Measurements from ENCODE around the gene LARGE1. TPM values are rescaled to one million over a fixed set of nuclear protein-coding genes. Genes with fewer than 3 reads are reported as not detected.

The LARGE1 gene
- total RNA-seq, 1 experiment from 2014 or later, result 2.5 TPM

DNA sequence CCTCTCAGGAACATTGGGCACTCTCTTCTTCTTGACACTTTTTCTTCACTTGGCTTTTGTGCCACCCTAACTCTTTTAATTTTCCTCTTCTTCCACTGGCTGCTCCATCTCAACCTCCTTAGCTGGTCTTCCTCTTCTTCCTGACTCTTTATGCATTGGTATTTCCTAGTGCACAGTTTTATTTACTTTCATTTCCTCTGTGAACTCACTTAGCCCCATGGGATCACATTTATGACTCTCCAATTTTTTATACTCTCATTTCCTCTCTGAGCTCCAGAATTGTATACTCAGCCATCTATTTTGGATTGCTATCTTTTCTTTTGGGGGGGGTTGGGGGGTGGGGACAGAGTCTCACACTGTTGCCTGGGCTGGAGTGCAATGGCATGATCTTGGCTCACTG, 38.5 kb upstream of the LARGE1 start:
- no peaks in the 10 kb centered on the region for H3K36me3 ChIP-seq (ENCODE audit: control insufficient read depth, insufficient read depth, low read length)
- ATAC-seq (no peak), DNase-seq (ENCODE audit: low read depth, low spot score) (no peak)
- no peak overlapping the region for H3K4me3 ChIP-seq (ENCODE audit: low read depth in 2 of 2, low read length in 2 of 2)
- POLR2A ChIA-PET, result no interaction called here
- BruUV-seq (replicated peaks), result no TSS peak
- H3K9me3 ChIP-seq (ENCODE audit: control insufficient read depth, insufficient read depth, low read depth, low read length), result no peaks in the 10 kb centered on the region
- in situ Hi-C loops (cut with HindIII; ENCODE audit: low pct_unique_long_range_greater_than_20kb, low sequenced_read_pairs), result no loop called here
- intact Hi-C loops (cut with micrococcal nuclease; ENCODE audit: unreplicated experiment), result no loop called here
- TF ChIP-seq, protein P1, sequence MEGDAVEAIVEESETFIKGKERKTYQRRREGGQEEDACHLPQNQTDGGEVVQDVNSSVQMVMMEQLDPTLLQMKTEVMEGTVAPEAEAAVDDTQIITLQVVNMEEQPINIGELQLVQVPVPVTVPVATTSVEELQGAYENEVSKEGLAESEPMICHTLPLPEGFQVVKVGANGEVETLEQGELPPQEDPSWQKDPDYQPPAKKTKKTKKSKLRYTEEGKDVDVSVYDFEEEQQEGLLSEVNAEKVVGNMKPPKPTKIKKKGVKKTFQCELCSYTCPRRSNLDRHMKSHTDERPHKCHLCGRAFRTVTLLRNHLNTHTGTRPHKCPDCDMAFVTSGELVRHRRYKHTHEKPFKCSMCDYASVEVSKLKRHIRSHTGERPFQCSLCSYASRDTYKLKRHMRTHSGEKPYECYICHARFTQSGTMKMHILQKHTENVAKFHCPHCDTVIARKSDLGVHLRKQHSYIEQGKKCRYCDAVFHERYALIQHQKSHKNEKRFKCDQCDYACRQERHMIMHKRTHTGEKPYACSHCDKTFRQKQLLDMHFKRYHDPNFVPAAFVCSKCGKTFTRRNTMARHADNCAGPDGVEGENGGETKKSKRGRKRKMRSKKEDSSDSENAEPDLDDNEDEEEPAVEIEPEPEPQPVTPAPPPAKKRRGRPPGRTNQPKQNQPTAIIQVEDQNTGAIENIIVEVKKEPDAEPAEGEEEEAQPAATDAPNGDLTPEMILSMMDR (IDR thresholded peaks at IDR 0.05), result no peak
- no peak for TF ChIP-seq POLR2AphosphoS5 (IDR thresholded peaks at IDR 0.05; ENCODE audit: low read depth, low read length)
- TF ChIP-seq TCF7L2 (IDR thresholded peaks at IDR 0.05; ENCODE audit: low read depth, low read length), result no peak
- no peak for TF ChIP-seq SIN3A (IDR thresholded peaks at IDR 0.05; ENCODE audit: borderline replicate concordance, insufficient read depth, low read depth, low read length)
- no peak for TF ChIP-seq REST (IDR thresholded peaks at IDR 0.05; ENCODE audit: insufficient read depth in 1 of 2, low read depth in 2 of 2, low read length in 1 of 2)
- H3K4me1 ChIP-seq (ENCODE audit: control insufficient read depth, insufficient read depth, low read length), result no peaks in the 10 kb centered on the region
- no peaks in the 10 kb centered on the region for H3K27me3 ChIP-seq (ENCODE audit: control insufficient read depth, insufficient read depth, low read length)
- CTCF ChIA-PET, result no interaction called here
- no peak overlapping the region for H3K27ac ChIP-seq (ENCODE audit: low read length)

DNA sequence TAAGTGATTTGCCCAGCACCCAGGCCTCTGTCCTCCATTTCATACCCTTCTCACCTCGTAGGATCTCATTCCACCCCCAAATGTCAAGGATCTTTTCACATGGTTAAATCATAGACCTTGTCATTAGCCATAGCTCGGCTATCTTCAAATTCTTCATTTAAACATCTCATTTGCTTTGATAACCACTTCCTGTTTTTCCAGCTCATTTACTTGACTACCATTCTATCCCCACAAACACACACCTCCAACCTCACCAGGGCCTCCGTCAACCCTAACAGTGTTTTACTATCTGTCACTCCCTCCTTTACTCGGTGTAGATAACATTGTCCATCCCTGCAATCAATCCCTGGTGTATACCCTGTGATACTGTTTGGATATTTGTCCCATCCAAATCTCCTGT, 36.8 kb upstream of the LARGE1 start:
- ChIA-PET POLR2A (no interaction called here), CTCF (no interaction called here)
- H3K27ac ChIP-seq (ENCODE audit: low read length), result no peak overlapping the region
- in situ Hi-C loops (cut with HindIII; ENCODE audit: low pct_unique_long_range_greater_than_20kb, low sequenced_read_pairs) (no loop called here), intact Hi-C loops (cut with micrococcal nuclease; ENCODE audit: unreplicated experiment) (no loop called here)
- no peak for ATAC-seq
- no peaks in the 10 kb centered on the region for H3K9me3 ChIP-seq (ENCODE audit: control insufficient read depth, insufficient read depth, low read depth, low read length)
- H3K4me1 ChIP-seq (ENCODE audit: control insufficient read depth, insufficient read depth, low read length), result no peaks in the 10 kb centered on the region
- BruUV-seq (replicated peaks), result no TSS peak
- no peaks in the 10 kb centered on the region for H3K36me3 ChIP-seq (ENCODE audit: control insufficient read depth, insufficient read depth, low read length)
- no peak overlapping the region for H3K4me3 ChIP-seq (ENCODE audit: low read depth in 2 of 2, low read length in 2 of 2)
- no peaks in the 10 kb centered on the region for H3K27me3 ChIP-seq (ENCODE audit: control insufficient read depth, insufficient read depth, low read length)
- no peak for DNase-seq (ENCODE audit: low read depth, low spot score)
- TF ChIP-seq REST (IDR thresholded peaks at IDR 0.05; ENCODE audit: insufficient read depth in 1 of 2, low read depth in 2 of 2, low read length in 1 of 2) (no peak), TCF7L2 (IDR thresholded peaks at IDR 0.05; ENCODE audit: low read depth, low read length) (no peak), SIN3A (IDR thresholded peaks at IDR 0.05; ENCODE audit: borderline replicate concordance, insufficient read depth, low read depth, low read length) (no peak), POLR2AphosphoS5 (IDR thresholded peaks at IDR 0.05; ENCODE audit: low read depth, low read length) (no peak)
- TF ChIP-seq, protein P1 (IDR thresholded peaks at IDR 0.05), result no peak

Measured in Panc1 (cell line).